GM12874 (cell line): ENCODE data around the gene MAGEB1.

Experiments
- TF ChIP-seq, protein P1 (sequence below): IDR thresholded peaks from 2 replicates; pipeline ENCODE4 v1.5.1; 2011; ENCODE audit warnings: low read depth, mild to moderate bottlenecking, control low read depth, low read length, moderate library complexity; ENCODE audit not compliant: insufficient read depth

Gene MAGEB1

DNA sequence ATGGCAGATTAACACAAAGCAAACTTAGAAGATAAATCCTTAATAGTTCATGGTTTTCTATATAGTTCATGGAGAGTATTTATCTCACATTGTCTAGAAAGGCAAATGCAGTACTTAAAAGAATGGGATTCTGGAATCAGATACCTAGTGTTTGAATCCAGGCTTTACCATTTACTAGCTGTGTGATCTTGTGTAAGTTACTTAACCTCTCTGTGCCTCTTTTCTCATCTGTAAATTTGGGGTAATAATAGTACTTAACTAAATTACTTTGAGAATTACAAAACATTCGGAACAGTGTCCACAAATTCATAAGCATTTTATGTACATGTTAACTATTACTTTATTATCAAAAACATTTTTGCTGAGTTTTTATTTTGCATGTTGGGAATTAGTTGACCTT lies 15.8 kb downstream of the MAGEB1 start:
- TF ChIP-seq, protein P1, sequence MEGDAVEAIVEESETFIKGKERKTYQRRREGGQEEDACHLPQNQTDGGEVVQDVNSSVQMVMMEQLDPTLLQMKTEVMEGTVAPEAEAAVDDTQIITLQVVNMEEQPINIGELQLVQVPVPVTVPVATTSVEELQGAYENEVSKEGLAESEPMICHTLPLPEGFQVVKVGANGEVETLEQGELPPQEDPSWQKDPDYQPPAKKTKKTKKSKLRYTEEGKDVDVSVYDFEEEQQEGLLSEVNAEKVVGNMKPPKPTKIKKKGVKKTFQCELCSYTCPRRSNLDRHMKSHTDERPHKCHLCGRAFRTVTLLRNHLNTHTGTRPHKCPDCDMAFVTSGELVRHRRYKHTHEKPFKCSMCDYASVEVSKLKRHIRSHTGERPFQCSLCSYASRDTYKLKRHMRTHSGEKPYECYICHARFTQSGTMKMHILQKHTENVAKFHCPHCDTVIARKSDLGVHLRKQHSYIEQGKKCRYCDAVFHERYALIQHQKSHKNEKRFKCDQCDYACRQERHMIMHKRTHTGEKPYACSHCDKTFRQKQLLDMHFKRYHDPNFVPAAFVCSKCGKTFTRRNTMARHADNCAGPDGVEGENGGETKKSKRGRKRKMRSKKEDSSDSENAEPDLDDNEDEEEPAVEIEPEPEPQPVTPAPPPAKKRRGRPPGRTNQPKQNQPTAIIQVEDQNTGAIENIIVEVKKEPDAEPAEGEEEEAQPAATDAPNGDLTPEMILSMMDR, result no peak

DNA sequence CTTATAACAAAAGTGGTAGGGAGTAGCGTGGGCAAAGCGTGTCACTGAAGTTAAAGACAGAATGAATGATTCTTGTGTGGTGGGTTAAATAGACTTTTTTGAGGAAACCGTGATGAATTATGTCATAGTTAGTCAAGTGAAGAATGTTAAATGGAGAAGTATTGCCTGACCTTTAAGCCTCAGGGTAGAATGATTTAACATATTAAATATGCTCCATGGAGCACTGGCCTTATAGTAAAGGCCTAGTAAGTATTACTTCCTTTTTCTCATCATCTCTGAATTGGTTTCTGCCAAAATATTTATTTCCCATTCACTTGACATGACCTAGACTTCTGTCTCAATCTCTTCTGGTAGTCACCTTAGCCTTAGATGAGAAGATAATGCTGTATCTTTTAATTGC lies 23.7 kb downstream of the MAGEB1 start:
- TF ChIP-seq, protein P1, result no peak

DNA sequence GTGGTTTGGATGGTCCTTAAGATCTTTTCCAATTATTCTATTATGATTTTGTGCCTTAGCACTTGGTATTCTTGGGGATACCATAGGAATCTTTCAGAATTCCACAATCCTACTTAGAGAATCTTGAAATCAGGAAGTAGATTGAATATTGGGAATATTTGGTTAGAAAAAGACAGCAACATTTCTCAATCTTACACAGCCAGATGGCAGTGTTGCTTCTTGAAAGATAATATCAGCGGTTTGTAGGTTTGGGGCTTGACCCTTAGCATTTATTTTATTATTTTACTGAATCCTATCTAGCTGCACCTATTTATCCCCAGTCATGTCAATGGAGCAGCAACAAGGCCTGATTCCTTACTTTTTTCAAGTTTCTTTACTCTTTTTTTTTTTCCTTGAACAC lies 28.6 kb downstream of the MAGEB1 start:
- TF ChIP-seq, protein P1, result no peak

DNA sequence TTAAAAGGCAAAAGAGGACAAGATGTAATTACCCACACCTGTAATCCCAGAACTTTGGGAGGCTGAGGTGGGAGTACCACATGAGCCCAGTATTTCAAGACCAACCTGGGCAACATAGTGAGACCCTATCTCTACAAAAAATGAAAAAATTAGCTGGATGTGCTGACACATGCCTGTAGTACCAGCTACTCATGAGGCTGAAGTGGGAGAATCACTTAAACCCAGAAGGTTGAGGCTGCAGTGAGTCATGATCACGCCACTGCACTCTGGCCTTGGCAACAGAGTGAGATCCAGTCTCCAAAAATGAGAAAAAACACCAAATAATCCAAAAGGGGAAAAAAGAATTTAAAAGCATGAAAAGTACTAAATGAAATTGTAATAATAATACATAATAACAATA lies 31.4 kb downstream of the MAGEB1 start:
- TF ChIP-seq, protein P1, result no peak

DNA sequence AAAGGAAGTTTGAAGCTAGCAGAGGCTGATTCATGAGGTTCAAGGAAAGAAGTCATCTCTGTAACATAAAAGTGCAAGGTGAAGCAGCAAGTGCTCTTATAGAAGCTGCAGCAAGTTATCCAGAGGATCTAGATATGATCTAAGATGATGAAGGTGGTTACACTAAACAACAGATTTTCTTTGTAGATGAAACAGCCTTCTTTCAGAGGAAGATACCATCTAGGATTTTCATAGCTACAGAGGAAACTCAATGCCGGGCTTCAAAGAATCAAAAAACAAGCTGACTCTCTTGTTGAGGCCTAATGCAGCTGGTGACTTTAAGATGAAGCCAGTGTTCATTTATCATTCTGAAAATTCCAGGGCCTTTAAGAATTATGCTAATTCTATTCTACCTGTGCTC lies 33.5 kb downstream of the MAGEB1 start:
- TF ChIP-seq, protein P1, result no peak

DNA sequence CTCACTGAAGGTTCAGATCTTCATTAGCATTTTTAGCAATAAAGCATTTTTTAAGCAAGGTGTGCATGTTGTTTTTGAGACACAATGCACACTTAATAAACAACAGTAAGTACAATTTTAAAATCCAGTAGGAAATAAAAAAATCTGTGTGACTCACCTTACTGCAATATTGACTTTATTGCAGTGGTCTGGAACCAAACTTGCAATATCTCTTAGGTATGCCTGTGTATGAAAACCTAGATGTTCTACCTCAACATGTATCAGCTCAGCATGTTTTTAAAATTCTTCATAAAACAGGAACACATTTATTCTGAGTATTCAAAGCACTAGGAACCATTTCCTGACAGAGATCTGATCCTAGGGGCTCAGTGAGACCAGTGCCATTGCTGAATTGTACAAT lies 35.6 kb downstream of the MAGEB1 start:
- TF ChIP-seq, protein P1, result no peak

DNA sequence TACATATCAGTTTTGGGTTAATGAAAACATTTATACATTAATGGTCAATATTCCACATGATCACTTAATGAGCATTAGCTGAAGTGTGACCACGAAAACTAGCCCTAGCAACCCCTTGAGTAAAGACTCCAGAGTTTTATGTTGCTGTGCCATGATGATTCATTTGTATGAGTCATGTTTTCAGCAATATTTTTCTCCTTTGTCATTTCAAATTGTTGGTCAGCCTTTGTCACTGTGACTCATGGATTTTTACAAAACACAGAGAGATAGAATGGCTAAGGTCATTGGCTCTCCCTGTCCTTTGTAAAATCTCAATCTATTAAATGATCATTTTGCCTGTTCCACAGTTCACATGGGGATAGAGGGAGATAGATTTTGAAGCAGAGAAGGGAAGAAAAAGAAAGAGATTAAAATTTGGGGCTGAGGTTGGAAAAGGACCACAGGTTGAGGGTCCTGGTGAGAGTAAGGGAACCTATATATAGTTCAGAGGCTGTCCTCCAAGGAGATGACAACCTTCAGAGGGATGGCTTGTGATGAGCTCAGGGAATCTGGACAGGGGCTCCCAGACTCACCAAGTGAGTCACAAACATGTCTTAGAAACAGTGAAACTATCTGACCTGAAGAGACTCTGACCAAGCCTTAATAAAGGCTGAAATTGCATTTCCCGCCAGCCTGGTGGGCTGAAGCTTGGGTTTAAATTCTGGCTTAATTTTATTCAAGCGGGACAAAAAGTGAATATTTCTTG lies 36.7 kb downstream of the MAGEB1 start:
- TF ChIP-seq, protein P1, result no peak
